Omental fat pad (tissue), 4 donors: ENCODE results near the gene ZNF407. TPM values are rescaled to one million over a fixed set of nuclear protein-coding genes. Genes with fewer than 3 reads are reported as not detected.
"Not testable (repeated sequence)": the region's sequence is repeated elsewhere in the genome, so short reads cannot be mapped to it uniquely, and the experiment has no call there.

Source experiments
- ATAC-seq: fragments of 150-250 bp; one replicate; pipeline ENCODE4 v1.9.1; 2016; ENCODE audit warnings: mild to moderate bottlenecking, moderate library complexity; ENCODE audit not compliant: low FRiP score
- DNase-seq: peaks from one replicate; pipeline ENCODE4 v3.0.0-alpha.2; 2019; ENCODE audit warnings: low spot score
- CTCF ChIP-seq, 3 donors: fragments of 450-650 bp; IDR thresholded peaks; one replicate each; pipeline ENCODE4 v1.5.1; 2016 to 2017; ENCODE audit warnings: antibody characterized with exemption in 3 of 3, mild to moderate bottlenecking in 3 of 3, moderate library complexity in 2 of 3
- total RNA-seq, 4 donors: library from RNA; depleted of rRNA; stranded (reverse); fragments of >200 nt; gene quantifications; one replicate each; pipeline ENCODE4 v1.1.0, GENCODE V29; 2016

Gene ZNF407
- total RNA-seq, 4 donors from 2014 or later: 13.4 to 26.7 (median 19.7) TPM

GRCh38 chr18:75076286-75076685 lies 478.6 kb downstream of the ZNF407 start:
- TF ChIP-seq CTCF (IDR thresholded peaks at IDR 0.05): no peak
- no peak for ATAC-seq
- no peak for DNase-seq

- ATAC-seq (no peak), DNase-seq (no peak)
- no peak for TF ChIP-seq CTCF (IDR thresholded peaks at IDR 0.05)
Observed at GRCh38 chr18:75081486-75081885, 483.8 kb downstream of the ZNF407 start.

GRCh38 chr18:75083131-75083530 lies 485.5 kb downstream of the ZNF407 start:
- TF ChIP-seq CTCF (IDR thresholded peaks at IDR 0.05): no peak
- ATAC-seq (no peak), DNase-seq (no peak)

- no peak for ATAC-seq
- TF ChIP-seq CTCF (IDR thresholded peaks at IDR 0.05): no peak
- DNase-seq: no peak
Observed at GRCh38 chr18:75083761-75084160, 486.1 kb downstream of the ZNF407 start.

- not testable (repeated sequence) for ATAC-seq, DNase-seq
Observed at GRCh38 chr18:75085676-75086075, 488.0 kb downstream of the ZNF407 start.

- TF ChIP-seq CTCF (IDR thresholded peaks at IDR 0.05): no peak
- DNase-seq (no peak), ATAC-seq (no peak)
Observed at GRCh38 chr18:75086494-75087034, 488.9 kb downstream of the ZNF407 start.

- DNase-seq (no peak), ATAC-seq (no peak)
- TF ChIP-seq CTCF (IDR thresholded peaks at IDR 0.05): no peak
Observed at GRCh38 chr18:75087119-75088020, 489.7 kb downstream of the ZNF407 start.
